ENCODE data around the gene DPM2.

DNA sequence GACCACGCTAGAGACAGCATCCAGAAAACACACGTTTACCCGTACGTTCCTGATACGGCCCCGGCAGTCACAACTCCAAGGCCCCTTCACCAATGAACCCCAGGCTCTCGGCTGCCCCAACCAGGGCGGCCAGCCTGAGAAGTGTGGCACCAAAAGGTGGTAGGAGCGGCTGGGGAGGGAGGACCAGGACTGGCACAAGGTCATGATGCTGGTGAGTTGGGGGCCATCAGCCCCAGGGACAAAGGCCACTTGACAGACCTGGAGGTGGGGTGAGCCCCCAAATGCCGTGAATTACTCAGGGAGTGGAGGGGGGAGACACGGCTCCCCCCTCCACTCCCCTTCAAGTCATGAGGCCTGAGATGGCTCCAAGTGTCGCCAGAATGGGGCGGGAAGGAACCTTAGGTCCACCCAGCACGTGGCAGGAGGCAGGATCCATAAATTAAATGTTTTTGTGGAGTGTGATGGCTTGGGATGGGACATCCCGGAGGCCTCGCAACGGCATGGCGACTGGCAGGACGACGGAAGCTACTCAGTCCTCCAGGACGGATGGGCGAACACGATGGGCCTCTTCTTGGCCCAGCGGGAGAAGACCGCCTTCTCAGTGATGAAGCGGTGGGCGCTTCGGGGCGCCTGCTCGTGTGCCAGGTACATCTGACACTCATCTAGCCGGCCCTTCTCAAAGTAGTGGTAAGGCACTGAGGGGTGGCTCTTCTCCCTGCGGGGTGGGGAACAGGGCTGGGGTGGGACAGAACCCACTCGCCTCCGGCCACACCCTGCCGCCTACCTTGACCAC, 29.6 kb downstream of the DPM2 start:
- TF ChIP-seq, protein P1, sequence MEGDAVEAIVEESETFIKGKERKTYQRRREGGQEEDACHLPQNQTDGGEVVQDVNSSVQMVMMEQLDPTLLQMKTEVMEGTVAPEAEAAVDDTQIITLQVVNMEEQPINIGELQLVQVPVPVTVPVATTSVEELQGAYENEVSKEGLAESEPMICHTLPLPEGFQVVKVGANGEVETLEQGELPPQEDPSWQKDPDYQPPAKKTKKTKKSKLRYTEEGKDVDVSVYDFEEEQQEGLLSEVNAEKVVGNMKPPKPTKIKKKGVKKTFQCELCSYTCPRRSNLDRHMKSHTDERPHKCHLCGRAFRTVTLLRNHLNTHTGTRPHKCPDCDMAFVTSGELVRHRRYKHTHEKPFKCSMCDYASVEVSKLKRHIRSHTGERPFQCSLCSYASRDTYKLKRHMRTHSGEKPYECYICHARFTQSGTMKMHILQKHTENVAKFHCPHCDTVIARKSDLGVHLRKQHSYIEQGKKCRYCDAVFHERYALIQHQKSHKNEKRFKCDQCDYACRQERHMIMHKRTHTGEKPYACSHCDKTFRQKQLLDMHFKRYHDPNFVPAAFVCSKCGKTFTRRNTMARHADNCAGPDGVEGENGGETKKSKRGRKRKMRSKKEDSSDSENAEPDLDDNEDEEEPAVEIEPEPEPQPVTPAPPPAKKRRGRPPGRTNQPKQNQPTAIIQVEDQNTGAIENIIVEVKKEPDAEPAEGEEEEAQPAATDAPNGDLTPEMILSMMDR (IDR thresholded peaks at IDR 0.05; ENCODE audit: insufficient read depth, low read length, poor library complexity, severe bottlenecking), result no peak
- no peak for TF ChIP-seq EZH2phosphoT487 (conservative IDR thresholded peaks at IDR 0.05; ENCODE audit: low read length)
